K562 (cell line): ENCODE data around the gene AOC3. TPM values are rescaled to one million over a fixed set of nuclear protein-coding genes. Genes with fewer than 3 reads are reported as not detected.

ENCODE experiments used
- ATAC-seq: fragments of 200-7000 bp; cut with Tn5 transposase; 3 replicates; pipeline ENCODE4 v1.9.1; 2020; ENCODE audit warnings: moderate library complexity
- BruUV-seq: library from RNA; stranded (reverse); fragments of 400-500 nt; replicated peaks from 2 replicates; lab custom pipeline; 2021; lab: Mats Ljungman, UMichigan
- CTCF ChIA-PET: fragments of 300-600 bp; formaldehyde crosslinking; extraction: SDS; loops from one replicate; lab custom pipeline; 2021; ENCODE audit warnings: low intra/inter-chr PET ratio; lab: Yijun Ruan, JAX
- POLR2A ChIA-PET: fragments of 300-600, 350-650 bp; sonication (Branson Sonifier 250); formaldehyde crosslinking; extraction: SDS; loops from one replicate; lab custom pipeline; 2021; ENCODE audit warnings: antibody characterized with exemption, inconsistent platforms; lab: Yijun Ruan, JAX
- DNase-seq, 4 experiments: peaks; one replicate each; pipeline versions ENCODE4 v3.0.0 to v3.0.0-alpha.2; 2011 to 2018; ENCODE audit warnings: low spot score in 3 of 4, mixed read lengths in 3 of 4; ENCODE audit errors: extremely low read depth in 1 of 4
- FAIRE-seq: peaks from 2 replicates; lab custom pipeline; 2011; peaks lifted over from hg19 to GRCh38; lab: Jason Lieb, UNC
- H2AFZ ChIP-seq: 2 replicates; pipeline ENCODE4 v1.6.0; 2011; ENCODE audit warnings: low read depth, low read length, control low read depth, inconsistent platforms
- H3K27ac ChIP-seq: fragments of 200-600 bp; 3 replicates; pipeline ENCODE4 v1.8.0; 2011; ENCODE audit warnings: low read depth, mild to moderate bottlenecking, control low read depth, inconsistent platforms, low read length, moderate library complexity, mixed read lengths; ENCODE audit errors: extremely low read depth
- H3K27me3 ChIP-seq, 2 experiments: fragments of 300-600 bp in 1 of 2; 2 replicates in 1 of 2; 3 replicates in 1 of 2; pipeline versions ENCODE4 v1.6.0 to v1.8.0; 2011; ENCODE audit warnings: inconsistent platforms in 2 of 2, low read length in 2 of 2, mild to moderate bottlenecking in 1 of 2, mixed read lengths in 1 of 2, moderate library complexity in 1 of 2; ENCODE audit not compliant: control insufficient read depth in 2 of 2, insufficient read depth in 2 of 2
- H3K36me3 ChIP-seq: fragments of 300-600 bp; 3 replicates; pipeline ENCODE4 v1.8.0; 2011; ENCODE audit warnings: mild to moderate bottlenecking, low read length, inconsistent platforms; ENCODE audit not compliant: control insufficient read depth, insufficient read depth
- H3K4me1 ChIP-seq, 2 experiments: fragments of 200-600 bp in 1 of 2; replicated peaks in 1 of 2; 2 replicates in 1 of 2; 3 replicates in 1 of 2; pipeline versions ENCODE4 v1.5.1 to v1.8.0; 2011; ENCODE audit warnings: inconsistent platforms in 2 of 2, low read length in 2 of 2, mild to moderate bottlenecking in 1 of 2, mixed read lengths in 1 of 2, moderate library complexity in 1 of 2; ENCODE audit not compliant: control insufficient read depth in 2 of 2, insufficient read depth in 2 of 2
- H3K4me2 ChIP-seq: 2 replicates; pipeline ENCODE4 v1.6.1; 2011; ENCODE audit warnings: low read length, control low read depth, inconsistent platforms, mixed read lengths; ENCODE audit not compliant: insufficient read depth
- H3K4me3 ChIP-seq: fragments of 200-600 bp; sonication (generic), shearing (Covaris generic); 2 replicates; pipeline ENCODE4 v1.5.1; 2016; ENCODE audit warnings: control low read depth, inconsistent platforms
- H3K79me2 ChIP-seq: fragments of 200-600 bp; 3 replicates; pipeline ENCODE4 v1.8.0; 2011; ENCODE audit warnings: low read length, inconsistent platforms; ENCODE audit not compliant: control insufficient read depth, insufficient read depth
- H3K9ac ChIP-seq, 2 experiments: 2 replicates each; pipeline versions ENCODE4 v1.6.0 to v1.6.1; 2011; ENCODE audit warnings: low read depth in 2 of 2, low read length in 2 of 2, control low read depth in 1 of 2, inconsistent platforms in 1 of 2, mild to moderate bottlenecking in 1 of 2, mixed read lengths in 1 of 2; ENCODE audit not compliant: insufficient read depth in 1 of 2
- H3K9me1 ChIP-seq: one replicate; pipeline ENCODE4 v1.6.0; 2011; ENCODE audit warnings: inconsistent platforms, mild to moderate bottlenecking, low read length, moderate library complexity; ENCODE audit not compliant: control insufficient read depth, insufficient read depth
- H3K9me3 ChIP-seq: replicated peaks from 2 replicates; pipeline ENCODE4 v1.5.1; 2011; ENCODE audit warnings: low read depth, low read length, inconsistent platforms; ENCODE audit not compliant: control insufficient read depth, insufficient read depth
- H4K20me1 ChIP-seq: replicated peaks from 2 replicates; pipeline ENCODE4 v1.6.1; 2011; ENCODE audit warnings: low read length, inconsistent platforms, mixed read lengths; ENCODE audit not compliant: control insufficient read depth, insufficient read depth
- CTCFL ChIP-seq: IDR thresholded peaks from 2 replicates; pipeline ENCODE4 v1.6.1; 2011; ENCODE audit warnings: borderline replicate concordance, low read depth, mild to moderate bottlenecking, moderate library complexity, low read length; ENCODE audit not compliant: insufficient read depth, poor library complexity, severe bottlenecking
- CXXC5 ChIP-seq: fragments of 250-450 bp; sonication (Bioruptor Pico); IDR thresholded peaks from 2 replicates; pipeline ENCODE4 v1.8.0; 2022; ENCODE audit warnings: inconsistent platforms, mild to moderate bottlenecking, moderate library complexity
- ETV5 ChIP-seq: sonication (generic); formaldehyde crosslinking; IDR thresholded peaks from 2 replicates; pipeline ENCODE4 v1.4.0; 2020; ENCODE audit warnings: low read depth, mild to moderate bottlenecking, missing genetic modification reagents
- HDGF ChIP-seq: fragments of 450-650 bp; IDR thresholded peaks from 2 replicates; pipeline ENCODE4 v1.6.1; 2016
- MBD1 ChIP-seq: fragments of 250-450 bp; sonication (Bioruptor Pico); IDR thresholded peaks from 2 replicates; pipeline ENCODE4 v1.8.0; 2022; ENCODE audit warnings: inconsistent platforms
- MLLT1 ChIP-seq, 2 experiments: fragments of 450-650 bp; IDR thresholded peaks; 2 replicates each; pipeline ENCODE4 v1.6.1; 2016
- MYNN ChIP-seq, 2 experiments: sonication (generic); formaldehyde crosslinking in 1 of 2; IDR thresholded peaks; 2 replicates each; pipeline versions ENCODE4 v1.5.0 to v1.6.1; 2016 to 2020; ENCODE audit warnings: antibody characterized with exemption in 1 of 2, missing genetic modification reagents in 1 of 2
- NR2C2 ChIP-seq, 2 experiments: fragments of 200-800 bp in 1 of 2; sonication (Bioruptor generic) in 1 of 2; sonication (generic) in 1 of 2; formaldehyde crosslinking in 1 of 2; IDR thresholded peaks; 2 replicates each; pipeline versions ENCODE4 v1.6.1 to v1.8.0; 2016 to 2022; ENCODE audit warnings: mild to moderate bottlenecking in 1 of 2, missing compliant biosample characterization in 1 of 2, missing genetic modification characterization in 1 of 2, missing genetic modification reagents in 1 of 2
- TSC22D4 ChIP-seq: fragments of 450-650 bp; IDR thresholded peaks from 2 replicates; pipeline ENCODE4 v1.6.1; 2016; ENCODE audit warnings: missing genetic modification characterization, missing biosample characterization, control low read depth
- ZBTB26 ChIP-seq: fragments of 450-650 bp; formaldehyde crosslinking; IDR thresholded peaks from 2 replicates; pipeline ENCODE4 v1.4.0; 2022; ENCODE audit warnings: missing genetic modification characterization
- ZFPM2 ChIP-seq: fragments of 250-450 bp; sonication (Bioruptor Pico); IDR thresholded peaks from 2 replicates; pipeline ENCODE4 v1.5.1; 2022; ENCODE audit warnings: mild to moderate bottlenecking
- ZNF740 ChIP-seq, 3 experiments: fragments of 200-800 bp in 1 of 3; sonication (Bioruptor generic) in 1 of 3; sonication (generic) in 1 of 3; formaldehyde crosslinking in 1 of 3; IDR thresholded peaks; 2 replicates each; pipeline versions ENCODE4 v1.6.1 to v1.8.0; 2016 to 2022; ENCODE audit warnings: mild to moderate bottlenecking in 2 of 3, missing compliant biosample characterization in 2 of 3, missing genetic modification characterization in 2 of 3, missing genetic modification reagents in 1 of 3
- ZNF75A ChIP-seq: fragments of 450-650 bp; formaldehyde crosslinking; IDR thresholded peaks from 2 replicates; pipeline ENCODE4 v1.4.0; 2020; ENCODE audit warnings: mild to moderate bottlenecking
- WGBS: fragments of 100-300 bp; shearing (Covaris generic); methylation state at CpG from one replicate; pipeline ENCODE4 v1.1.6; 2016; ENCODE audit warnings: low coverage, mixed read lengths; ENCODE audit not compliant: insufficient coverage; ENCODE audit errors: missing lambda C conversion rate; 5-methylcytosine and 5-hydroxymethylcytosine counted together
- in situ Hi-C: fragments of 300-500 bp; cut with MboI; formaldehyde crosslinking; loops from 4 replicates; pipeline ENCODE4 v1.15.0; 2018; ENCODE audit warnings: inconsistent platforms, mixed read lengths
- intact Hi-C: fragments of 100-400 bp; cut with micrococcal nuclease; formaldehyde crosslinking; loops from 2 replicates; pipeline ENCODE4 v1.14.2; 2022
- polyA plus RNA-seq, 8 experiments: library from polyadenylated mRNA; depleted of rRNA in 4 of 8; stranded (reverse) in 5 of 8; unstranded in 3 of 8; fragments of >200 nt; fragmentation: Nextera tagmentation in 2 of 8; fragmentation: Illumina TruSeq in 1 of 8; extraction: Ambion mirVana in 2 of 8; extraction: Trizol in 1 of 8; gene quantifications; 2 replicates each; pipeline versions ENCODE4 v1.2.1 to v1.2.3, GENCODE V29; 2011 to 2014; ENCODE audit warnings: inconsistent platforms in 1 of 8, missing spikeins in 1 of 8
- total RNA-seq, 7 experiments: library from RNA; depleted of rRNA in 6 of 7; stranded (reverse); fragments of >200 nt in 6 of 7; fragmentation: Illumina TruSeq in 2 of 7; extraction: Trizol in 2 of 7; gene quantifications; 2 replicates each; pipeline versions ENCODE4 v1.2.1 to v1.2.3, GENCODE V29; 2011 to 2021; ENCODE audit warnings: low replicate concordance in 1 of 7

The AOC3 gene
- total and polyA plus RNA-seq, 9 of the 15 experiments (the other 6 are each of a cell fraction or from before 2014, with no cell fraction given) = 0.09 to 0.42 (median 0.22) TPM; not detected in 3

- TF ChIP-seq MYNN (IDR thresholded peaks at IDR 0.05) (no peak), MYNN (CRISPR knock-in tag; IDR thresholded peaks at IDR 0.05) (no peak), CXXC5 (no peak), MBD1 (CRISPR knock-in tag) (no peak), ETV5 (no peak), NR2C2 (CRISPR knock-in tag; IDR thresholded peaks at IDR 0.05) (no peak), NR2C2 (tag; IDR thresholded peaks at IDR 0.05) (no peak), ZFPM2 (CRISPR knock-in tag) (no peak), HDGF (no peak), ZNF75A (CRISPR knock-in tag) (no peak), TSC22D4 (tag) (no peak), MLLT1 (IDR thresholded peaks at IDR 0.05) (no peak), CTCFL (no peak), ZBTB26 (no peak), ZNF740 (CRISPR knock-in tag; IDR thresholded peaks at IDR 0.05) (no peak), ZNF740 (tag; IDR thresholded peaks at IDR 0.05) (no peak)
- TF ChIP-seq, all 486 proteins: peak for 0
- ATAC-seq (no peak), FAIRE-seq (no peak), DNase-seq (no peak)
- Histone ChIP-seq H3K79me2 (no peaks in the 10 kb centered on the region; the same call in 2 of the 3 replicates), H3K9me3 (no peaks in the 10 kb centered on the region), H2AFZ (no peak within 1 kb of the TSS), H3K9me1 (no peaks in the 10 kb centered on the region), H4K20me1 (0 out of 2 replicates have a peak, but pooled peaks cover 2% of the 10 kb centered on the region), H3K4me2 (no peak within 1 kb of the TSS), H3K36me3 (peaks cover 60% of the 10 kb centered on the region), H3K27ac (no peak within 1 kb of the TSS), H3K27me3 (no peaks in the 10 kb centered on the region), H3K9ac (no peak within 1 kb of the TSS; a peak in 1 of 4 replicates), H3K4me3 (no peak within 1 kb of the TSS), H3K4me1 (peaks cover 0 to 10% of the 10 kb centered on the region in 2 experiments; a peak in 2 of 5 replicates)
- in situ Hi-C loops (loop anchor here (5.0 kb wide), 1 partner anchor 93 kb away; no protein-coding TSS in a partner anchor), intact Hi-C loops (no loop called here)
- POLR2A ChIA-PET = interaction anchor here (1.0 to 1.9 kb wide), 4 partner anchors 9 to 154 kb away, joined by 3 to 6 read pairs (median 5); partner anchors contain the start of gene RPL27
- no TSS peak for BruUV-seq
- 84% methylated on average over 4 of the region's 4 CpGs for WGBS
- CTCF ChIA-PET = interaction anchor here (1.9 to 4.7 kb wide), 3 partner anchors 94 to 154 kb away, joined by 8 to 37 read pairs (median 20); partner anchors contain the start of genes PTGES3L, RPL27 and RUNDC1
Measured at GRCh38 chr17:42844271-42844670, 6.7 kb upstream of the AOC3 start, which contains the start of gene AOC2. Gene AOC2, plus strand, starts transcription at chr17:42844580. Its CDS starts 47 bp downstream, at chr17:42844627.
